ENCODE measurements around the gene RBBP8.

RBBP8 gene

GRCh38 chr18:23012249-23012648, 79.1 kb downstream of the RBBP8 start:
- no peak overlapping the region for H3K4me3 ChIP-seq (replicated peaks in 1 of 2; ENCODE audit: low read depth in 2 of 2, low read length in 2 of 2)
- TF ChIP-seq CTCF (IDR thresholded peaks at IDR 0.05; ENCODE audit: low read depth, low read length): no peak
- no peak for DNase-seq (ENCODE audit: low read depth in 2 of 2)

GRCh38 chr18:23020555-23021294, 87.6 kb downstream of the RBBP8 start:
- DNase-seq (ENCODE audit: low read depth in 2 of 2): no peak
- H3K4me3 ChIP-seq (replicated peaks in 1 of 2; ENCODE audit: low read depth in 2 of 2, low read length in 2 of 2): no peak overlapping the region
- TF ChIP-seq CTCF (IDR thresholded peaks at IDR 0.05; ENCODE audit: low read depth, low read length): no peak

GRCh38 chr18:23021623-23022022, 88.5 kb downstream of the RBBP8 start:
- no peak overlapping the region for H3K4me3 ChIP-seq (replicated peaks in 1 of 2; ENCODE audit: low read depth in 2 of 2, low read length in 2 of 2)
- no peak for DNase-seq (ENCODE audit: low read depth in 2 of 2)
- TF ChIP-seq CTCF (IDR thresholded peaks at IDR 0.05; ENCODE audit: low read depth, low read length): no peak

- H3K4me3 ChIP-seq (replicated peaks in 1 of 2; ENCODE audit: low read depth in 2 of 2, low read length in 2 of 2): no peak overlapping the region
- DNase-seq (ENCODE audit: low read depth in 2 of 2): peak; percentile 69 to 91
- TF ChIP-seq CTCF (IDR thresholded peaks at IDR 0.05; ENCODE audit: low read depth, low read length): no peak
Measured at GRCh38 chr18:23032030-23032582, 99.0 kb downstream of the RBBP8 start.

- H3K4me3 ChIP-seq (replicated peaks in 1 of 2; ENCODE audit: low read depth in 2 of 2, low read length in 2 of 2): no peak overlapping the region
- no peak for DNase-seq (ENCODE audit: low read depth in 2 of 2)
- no peak for TF ChIP-seq CTCF (IDR thresholded peaks at IDR 0.05; ENCODE audit: low read depth, low read length)
Measured at GRCh38 chr18:23033056-23033455, 99.9 kb downstream of the RBBP8 start.

GRCh38 chr18:23036660-23037201, 103.6 kb downstream of the RBBP8 start:
- no peak for TF ChIP-seq CTCF (IDR thresholded peaks at IDR 0.05; ENCODE audit: low read depth, low read length)
- H3K4me3 ChIP-seq (replicated peaks in 1 of 2; ENCODE audit: low read depth in 2 of 2, low read length in 2 of 2): no peak overlapping the region
- no peak for DNase-seq (ENCODE audit: low read depth in 2 of 2)
